ENCODE measurements around the gene LMAN2. TPM values are rescaled to one million over a fixed set of nuclear protein-coding genes. Genes with fewer than 3 reads are reported as not detected.

The LMAN2 gene
- polyA plus RNA-seq, 1 donor (not counting 4 experiments of a cell fraction or from before 2014, with no cell fraction given) = 105 TPM

DNA sequence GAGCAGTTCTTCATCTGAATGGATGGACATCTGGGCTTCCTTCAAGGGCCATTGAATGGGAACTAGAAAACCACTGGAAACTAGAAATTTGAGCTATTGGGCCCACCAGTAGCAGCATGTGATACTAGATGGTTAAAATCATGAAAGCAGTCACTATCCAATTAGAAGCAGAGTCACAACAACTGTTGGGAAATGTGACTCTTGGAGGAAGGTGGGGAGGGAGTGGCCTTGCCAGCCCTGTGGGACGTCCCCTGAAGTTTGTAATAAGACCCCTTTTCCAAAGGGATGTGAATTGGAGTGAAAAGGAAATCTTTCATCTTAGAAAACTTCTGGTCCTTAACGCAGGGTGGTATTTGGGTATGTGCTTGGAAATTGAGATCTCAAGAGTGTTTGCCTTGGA lies 53.5 kb downstream of the LMAN2 start:
- H3K27me3 ChIP-seq (ENCODE audit: control insufficient read depth, extremely low read depth, insufficient read depth, low read length) = no peaks in the 10 kb centered on the region
- dilution Hi-C loops (cut with MboI; ENCODE audit: extremely low pct_ligation_motif_present, low sequenced_read_pairs) = no loop called here
- no peaks in the 10 kb centered on the region for H3K79me2 ChIP-seq (ENCODE audit: control insufficient read depth, insufficient read depth, low read length)
- FAIRE-seq (no peak), DNase-seq (ENCODE audit: low read depth, low spot score) (no peak)
- TF ChIP-seq CTCF (optimal IDR thresholded peaks at IDR 0.05 in 1 of 3, IDR thresholded peaks at IDR 0.05 in 1 of 3, conservative IDR thresholded peaks at IDR 0.05 in 1 of 3; ENCODE audit: extremely low read depth in 1 of 3, insufficient read depth in 2 of 3, low read length in 3 of 3) = no peak
- no peak for TF ChIP-seq EZH2 (IDR thresholded peaks at IDR 0.05; ENCODE audit: low read length)
- H3K4me1 ChIP-seq (ENCODE audit: control insufficient read depth, extremely low read depth, insufficient read depth, low read length) = peaks cover 31% of the 10 kb centered on the region
- no peak overlapping the region for H3K4me3 ChIP-seq (ENCODE audit: control insufficient read depth in 2 of 3, extremely low read depth in 1 of 3, insufficient read depth in 2 of 3, low read depth in 1 of 3, low read length in 3 of 3)
- peaks cover 10% of the 10 kb centered on the region for H3K9me1 ChIP-seq (ENCODE audit: control insufficient read depth, extremely low read depth, insufficient read depth, low read length)
- H3K9me3 ChIP-seq (ENCODE audit: control insufficient read depth, low read depth, low read length) = no peaks in the 10 kb centered on the region
- no peak overlapping the region for H2AFZ ChIP-seq (ENCODE audit: control insufficient read depth, low read length)
- H3K27ac ChIP-seq (ENCODE audit: control insufficient read depth, insufficient read depth, low read length) = no peak overlapping the region
- H3K4me2 ChIP-seq (ENCODE audit: control insufficient read depth, extremely low read depth, insufficient read depth, low read depth, low read length) = no peak overlapping the region
- H4K20me1 ChIP-seq (ENCODE audit: control insufficient read depth, extremely low read depth, insufficient read depth, low read length) = peaks cover 7% of the 10 kb centered on the region
- no peak overlapping the region for H3K9ac ChIP-seq (ENCODE audit: control insufficient read depth, extremely low read depth, insufficient read depth, low read length)
- peaks cover 26 to 27% of the 10 kb centered on the region in 2 experiments for H3K36me3 ChIP-seq (ENCODE audit: control insufficient read depth in 2 of 2, extremely low read depth in 1 of 2, insufficient read depth in 2 of 2, low read length in 2 of 2)

DNA sequence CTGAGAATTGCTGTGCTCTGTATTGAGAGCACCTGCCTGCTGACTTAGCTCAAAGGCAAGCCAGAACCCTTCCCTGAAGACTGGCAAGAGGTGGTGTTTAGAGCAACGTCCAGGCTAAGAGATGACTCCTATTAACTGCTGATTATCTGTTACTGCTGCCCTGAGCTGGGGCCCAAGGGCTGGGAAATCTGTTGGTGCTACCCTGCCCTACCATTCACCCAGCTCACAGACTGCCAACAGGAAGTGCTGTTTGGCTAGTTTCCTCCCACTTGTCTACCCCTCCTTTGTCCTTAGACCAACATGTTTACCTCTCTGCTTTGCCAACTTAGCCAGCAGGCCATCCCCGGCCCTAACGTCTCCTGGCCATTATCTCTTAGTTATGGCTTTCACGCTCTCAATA lies 54.9 kb downstream of the LMAN2 start:
- Histone ChIP-seq H3K9me1 (ENCODE audit: control insufficient read depth, extremely low read depth, insufficient read depth, low read length) (peaks cover 10% of the 10 kb centered on the region), H4K20me1 (ENCODE audit: control insufficient read depth, extremely low read depth, insufficient read depth, low read length) (peaks cover 4% of the 10 kb centered on the region), H3K36me3 (ENCODE audit: control insufficient read depth in 2 of 2, extremely low read depth in 1 of 2, insufficient read depth in 2 of 2, low read length in 2 of 2) (peaks cover 29% of the 10 kb centered on the region in 2 experiments), H3K9me3 (ENCODE audit: control insufficient read depth, low read depth, low read length) (no peaks in the 10 kb centered on the region), H3K27me3 (ENCODE audit: control insufficient read depth, extremely low read depth, insufficient read depth, low read length) (no peaks in the 10 kb centered on the region), H3K4me1 (ENCODE audit: control insufficient read depth, extremely low read depth, insufficient read depth, low read length) (peaks cover 18% of the 10 kb centered on the region), H3K27ac (ENCODE audit: control insufficient read depth, insufficient read depth, low read length) (no peak overlapping the region), H3K4me3 (ENCODE audit: control insufficient read depth in 2 of 3, extremely low read depth in 1 of 3, insufficient read depth in 2 of 3, low read depth in 1 of 3, low read length in 3 of 3) (no peak overlapping the region), H3K9ac (ENCODE audit: control insufficient read depth, extremely low read depth, insufficient read depth, low read length) (no peak overlapping the region), H2AFZ (ENCODE audit: control insufficient read depth, low read length) (no peak overlapping the region), H3K4me2 (ENCODE audit: control insufficient read depth, extremely low read depth, insufficient read depth, low read depth, low read length) (no peak overlapping the region), H3K79me2 (ENCODE audit: control insufficient read depth, insufficient read depth, low read length) (no peaks in the 10 kb centered on the region)
- FAIRE-seq = no peak
- no peak for DNase-seq (ENCODE audit: low read depth, low spot score)
- TF ChIP-seq CTCF (optimal IDR thresholded peaks at IDR 0.05 in 1 of 3, IDR thresholded peaks at IDR 0.05 in 1 of 3, conservative IDR thresholded peaks at IDR 0.05 in 1 of 3; ENCODE audit: extremely low read depth in 1 of 3, insufficient read depth in 2 of 3, low read length in 3 of 3) (no peak), EZH2 (IDR thresholded peaks at IDR 0.05; ENCODE audit: low read length) (no peak)
- dilution Hi-C loops (cut with MboI; ENCODE audit: extremely low pct_ligation_motif_present, low sequenced_read_pairs) = no loop called here
